OCI-LY3 (cell line): ENCODE results near the gene RAB20.

ENCODE experiments used
- EZH2phosphoT487 ChIP-seq: fragments of 200-600 bp; shearing (Covaris generic); IDR thresholded peaks from 2 replicates; pipeline ENCODE4 v1.6.1; 2018; ENCODE audit warnings: antibody characterized with exemption, mixed run types, low read depth
- TF ChIP-seq, protein P1 (sequence below): fragments of 200-600, 300-600 bp; sonication (generic); IDR thresholded peaks from 2 replicates; pipeline ENCODE4 v1.5.1; 2014; ENCODE audit warnings: antibody characterized with exemption, low read length, low read depth

DNA sequence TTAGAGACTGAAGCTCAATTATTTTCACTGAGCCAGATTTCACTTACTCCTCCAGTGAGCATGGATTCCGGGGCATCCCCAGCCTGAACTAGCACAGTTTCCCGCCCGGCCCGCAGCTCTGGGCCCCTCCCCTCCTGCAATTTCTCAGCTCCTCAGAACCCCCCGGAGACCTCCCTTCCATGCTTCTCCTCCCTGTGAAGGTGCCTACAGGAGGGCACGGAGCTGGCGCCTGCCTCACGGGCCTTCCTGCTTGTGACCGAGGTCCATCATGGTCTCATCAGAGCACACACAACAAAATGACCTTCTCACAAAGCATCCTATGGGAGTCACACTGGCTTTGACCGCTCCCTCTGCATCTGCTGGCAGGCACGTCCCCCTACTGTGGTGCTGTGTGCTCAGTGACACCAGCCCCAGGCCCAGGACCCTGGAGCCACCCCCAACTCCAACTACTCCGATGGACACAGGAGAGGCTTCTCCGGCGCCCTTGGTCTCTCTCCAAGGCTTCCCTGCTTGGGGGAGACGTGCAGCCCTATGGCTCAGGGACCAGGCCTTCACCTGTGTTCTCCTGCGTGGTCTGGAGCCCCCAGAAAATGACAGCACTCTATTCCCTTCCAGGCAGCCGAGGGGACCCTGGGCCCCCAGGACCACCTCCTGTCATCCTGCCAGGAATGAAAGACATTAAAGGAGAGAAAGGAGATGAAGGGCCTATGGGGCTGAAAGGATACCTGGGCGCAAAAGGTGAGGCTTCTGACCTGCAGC, 77.1 kb downstream of the RAB20 start:
- TF ChIP-seq, protein P1, sequence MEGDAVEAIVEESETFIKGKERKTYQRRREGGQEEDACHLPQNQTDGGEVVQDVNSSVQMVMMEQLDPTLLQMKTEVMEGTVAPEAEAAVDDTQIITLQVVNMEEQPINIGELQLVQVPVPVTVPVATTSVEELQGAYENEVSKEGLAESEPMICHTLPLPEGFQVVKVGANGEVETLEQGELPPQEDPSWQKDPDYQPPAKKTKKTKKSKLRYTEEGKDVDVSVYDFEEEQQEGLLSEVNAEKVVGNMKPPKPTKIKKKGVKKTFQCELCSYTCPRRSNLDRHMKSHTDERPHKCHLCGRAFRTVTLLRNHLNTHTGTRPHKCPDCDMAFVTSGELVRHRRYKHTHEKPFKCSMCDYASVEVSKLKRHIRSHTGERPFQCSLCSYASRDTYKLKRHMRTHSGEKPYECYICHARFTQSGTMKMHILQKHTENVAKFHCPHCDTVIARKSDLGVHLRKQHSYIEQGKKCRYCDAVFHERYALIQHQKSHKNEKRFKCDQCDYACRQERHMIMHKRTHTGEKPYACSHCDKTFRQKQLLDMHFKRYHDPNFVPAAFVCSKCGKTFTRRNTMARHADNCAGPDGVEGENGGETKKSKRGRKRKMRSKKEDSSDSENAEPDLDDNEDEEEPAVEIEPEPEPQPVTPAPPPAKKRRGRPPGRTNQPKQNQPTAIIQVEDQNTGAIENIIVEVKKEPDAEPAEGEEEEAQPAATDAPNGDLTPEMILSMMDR, result no peak
- TF ChIP-seq EZH2phosphoT487, result no peak
